ENCODE results near the gene USP36.

DNA sequence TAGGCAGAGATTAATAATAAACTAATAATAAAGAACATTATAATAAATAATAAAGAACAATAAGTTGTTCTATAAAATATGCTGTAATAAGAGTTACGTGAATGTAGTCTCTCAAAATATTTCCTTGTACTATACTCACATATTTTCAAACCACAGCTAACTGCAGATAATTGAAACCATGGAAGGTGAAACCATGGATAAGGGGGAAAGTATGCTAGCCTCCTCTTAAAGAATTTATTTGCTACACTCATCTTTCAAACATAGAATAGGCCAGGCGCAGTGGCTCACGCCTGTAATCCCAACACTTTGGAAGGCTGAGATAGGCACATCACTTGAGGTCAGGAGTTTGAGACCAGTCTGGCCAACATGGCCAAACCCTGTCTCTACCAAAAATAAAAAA is 77.1 kb downstream of the USP36 start:
- TF ChIP-seq, protein P1, sequence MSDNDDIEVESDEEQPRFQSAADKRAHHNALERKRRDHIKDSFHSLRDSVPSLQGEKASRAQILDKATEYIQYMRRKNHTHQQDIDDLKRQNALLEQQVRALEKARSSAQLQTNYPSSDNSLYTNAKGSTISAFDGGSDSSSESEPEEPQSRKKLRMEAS (IDR thresholded peaks at IDR 0.05): no peak
- TF ChIP-seq REST (IDR thresholded peaks at IDR 0.05): no peak
- no peak for TF ChIP-seq YY1 (IDR thresholded peaks at IDR 0.05)
- TF ChIP-seq ZBTB33 (IDR thresholded peaks at IDR 0.05): no peak
- no peak for TF ChIP-seq TAF1 (conservative IDR thresholded peaks at IDR 0.05)
- TF ChIP-seq, protein P2, sequence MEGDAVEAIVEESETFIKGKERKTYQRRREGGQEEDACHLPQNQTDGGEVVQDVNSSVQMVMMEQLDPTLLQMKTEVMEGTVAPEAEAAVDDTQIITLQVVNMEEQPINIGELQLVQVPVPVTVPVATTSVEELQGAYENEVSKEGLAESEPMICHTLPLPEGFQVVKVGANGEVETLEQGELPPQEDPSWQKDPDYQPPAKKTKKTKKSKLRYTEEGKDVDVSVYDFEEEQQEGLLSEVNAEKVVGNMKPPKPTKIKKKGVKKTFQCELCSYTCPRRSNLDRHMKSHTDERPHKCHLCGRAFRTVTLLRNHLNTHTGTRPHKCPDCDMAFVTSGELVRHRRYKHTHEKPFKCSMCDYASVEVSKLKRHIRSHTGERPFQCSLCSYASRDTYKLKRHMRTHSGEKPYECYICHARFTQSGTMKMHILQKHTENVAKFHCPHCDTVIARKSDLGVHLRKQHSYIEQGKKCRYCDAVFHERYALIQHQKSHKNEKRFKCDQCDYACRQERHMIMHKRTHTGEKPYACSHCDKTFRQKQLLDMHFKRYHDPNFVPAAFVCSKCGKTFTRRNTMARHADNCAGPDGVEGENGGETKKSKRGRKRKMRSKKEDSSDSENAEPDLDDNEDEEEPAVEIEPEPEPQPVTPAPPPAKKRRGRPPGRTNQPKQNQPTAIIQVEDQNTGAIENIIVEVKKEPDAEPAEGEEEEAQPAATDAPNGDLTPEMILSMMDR (IDR thresholded peaks at IDR 0.05; ENCODE audit: low read depth, low read length, missing input control): no peak
- TF ChIP-seq HNF4G (IDR thresholded peaks at IDR 0.05): no peak
- TF ChIP-seq HNF4A (conservative IDR thresholded peaks at IDR 0.05): no peak
